ENCODE results near the gene AURKA. TPM values are rescaled to one million over a fixed set of nuclear protein-coding genes. Genes with fewer than 3 reads are reported as not detected.
"Not testable (repeated sequence)": the region's sequence is repeated elsewhere in the genome, so short reads cannot be mapped to it uniquely, and the experiment has no call there.

The AURKA gene
- total RNA-seq, 2 donors from 2014 or later, result 110 to 142 TPM

GRCh38 chr20:56417911-56418310, 25.9 kb upstream of the AURKA start:
- H3K4me1 Mint-ChIP-seq (ENCODE audit: low read depth), result peaks cover 83% of the 10 kb centered on the region
- no peak for DNase-seq
- peaks cover 7 to 12% of the 10 kb centered on the region in 2 donors for H3K36me3 Mint-ChIP-seq (ENCODE audit: insufficient read depth in 2 of 2)
- H3K27ac Mint-ChIP-seq, result peak overlapping the region; percentile 95
- ATAC-seq (replicated peaks in 1 of 2), result no peak
- no peaks in the 10 kb centered on the region for H3K9me3 Mint-ChIP-seq
- peak overlapping the region; percentile 81 to 82 for H3K4me3 Mint-ChIP-seq
- H3K27me3 Mint-ChIP-seq (ENCODE audit: low read depth), result no peaks in the 10 kb centered on the region

- H3K27me3 Mint-ChIP-seq (ENCODE audit: low read depth), result no peaks in the 10 kb centered on the region
- H3K9me3 Mint-ChIP-seq, result peaks cover under 1% of the 10 kb centered on the region in 2 donors
- peaks cover 83% of the 10 kb centered on the region for H3K4me1 Mint-ChIP-seq (ENCODE audit: low read depth)
- H3K36me3 Mint-ChIP-seq (ENCODE audit: insufficient read depth in 2 of 2), result peaks cover 10 to 17% of the 10 kb centered on the region in 2 donors
- no peak for DNase-seq
- no peak for ATAC-seq (replicated peaks in 1 of 2)
- peak overlapping the region; percentile 66 for H3K27ac Mint-ChIP-seq
- peak overlapping the region in 1 of 2 donors; percentile 81 for H3K4me3 Mint-ChIP-seq
Measured at GRCh38 chr20:56417402-56417801, 25.4 kb upstream of the AURKA start.

GRCh38 chr20:56414842-56415765, 23.1 kb upstream of the AURKA start:
- Mint-ChIP-seq H3K27ac (peak overlapping the region; percentile 90), H3K4me3 (peak overlapping the region; percentile 65 to 86), H3K9me3 (peaks cover 1 to 3% of the 10 kb centered on the region in 2 donors), H3K27me3 (ENCODE audit: low read depth) (no peaks in the 10 kb centered on the region), H3K36me3 (ENCODE audit: insufficient read depth in 2 of 2) (peaks cover 14 to 29% of the 10 kb centered on the region in 2 donors), H3K4me1 (ENCODE audit: low read depth) (peaks cover 83% of the 10 kb centered on the region)
- peak; percentile 75 to 79 for DNase-seq
- peak; percentile 82 to 86 for ATAC-seq (replicated peaks in 1 of 2)

GRCh38 chr20:56412949-56413348, 20.9 kb upstream of the AURKA start:
- Mint-ChIP-seq H3K36me3 (ENCODE audit: insufficient read depth in 2 of 2) (peaks cover 14 to 30% of the 10 kb centered on the region in 2 donors), H3K9me3 (peaks cover 1 to 3% of the 10 kb centered on the region in 2 donors), H3K4me3 (peak overlapping the region; percentile 79 to 86), H3K4me1 (ENCODE audit: low read depth) (peaks cover 81% of the 10 kb centered on the region), H3K27me3 (ENCODE audit: low read depth) (no peaks in the 10 kb centered on the region), H3K27ac (peak overlapping the region; percentile 92)
- DNase-seq (no peak), ATAC-seq (replicated peaks in 1 of 2) (no peak)

GRCh38 chr20:56412473-56412790, 20.4 kb upstream of the AURKA start:
- Mint-ChIP-seq H3K4me3 (peak overlapping the region; percentile 79 to 86), H3K27ac (peak overlapping the region; percentile 92), H3K9me3 (peaks cover 1 to 3% of the 10 kb centered on the region in 2 donors), H3K4me1 (ENCODE audit: low read depth) (peaks cover 76% of the 10 kb centered on the region), H3K36me3 (ENCODE audit: insufficient read depth in 2 of 2) (peaks cover 17 to 32% of the 10 kb centered on the region in 2 donors), H3K27me3 (ENCODE audit: low read depth) (no peaks in the 10 kb centered on the region)
- DNase-seq (no peak), ATAC-seq (replicated peaks in 1 of 2) (no peak)

- H3K4me3 Mint-ChIP-seq, result peak within 1 kb of the TSS; percentile 79 to 86
- peaks cover 14 to 34% of the 10 kb centered on the region in 2 donors for H3K36me3 Mint-ChIP-seq (ENCODE audit: insufficient read depth in 2 of 2)
- peak; percentile 18 to 43 for DNase-seq
- ATAC-seq (replicated peaks in 1 of 2), result peak; percentile 26 to 56
- H3K9me3 Mint-ChIP-seq, result peaks cover 1 to 3% of the 10 kb centered on the region in 2 donors
- H3K27ac Mint-ChIP-seq, result peak within 1 kb of the TSS; percentile 92
- peaks cover 71% of the 10 kb centered on the region for H3K4me1 Mint-ChIP-seq (ENCODE audit: low read depth)
- H3K27me3 Mint-ChIP-seq (ENCODE audit: low read depth), result no peaks in the 10 kb centered on the region
Measured at GRCh38 chr20:56411759-56412472, 19.9 kb upstream of the AURKA start, which contains the start of gene CASS4. CASS4 (plus strand) TSS chr20:56412260; CDS start chr20:56412459, 199 bp downstream.

- H3K4me1 Mint-ChIP-seq (ENCODE audit: low read depth), result peaks cover 64% of the 10 kb centered on the region
- H3K4me3 Mint-ChIP-seq, result peak overlapping the region; percentile 79 to 86
- peaks cover 16 to 41% of the 10 kb centered on the region in 2 donors for H3K36me3 Mint-ChIP-seq (ENCODE audit: insufficient read depth in 2 of 2)
- not testable (repeated sequence) for H3K9me3 Mint-ChIP-seq; DNase-seq; ATAC-seq (replicated peaks in 1 of 2); H3K27me3 Mint-ChIP-seq (ENCODE audit: low read depth)
- H3K27ac Mint-ChIP-seq, result peak overlapping the region; percentile 92
Measured at GRCh38 chr20:56411287-56411686, 19.3 kb upstream of the AURKA start.

- ATAC-seq (replicated peaks in 1 of 2) (no peak), DNase-seq (no peak)
- peak overlapping the region; percentile 90 for H3K27ac Mint-ChIP-seq
- peaks cover 1 to 3% of the 10 kb centered on the region in 2 donors for H3K9me3 Mint-ChIP-seq
- peaks cover 20 to 49% of the 10 kb centered on the region in 2 donors for H3K36me3 Mint-ChIP-seq (ENCODE audit: insufficient read depth in 2 of 2)
- H3K4me3 Mint-ChIP-seq, result peak overlapping the region in 1 of 2 donors; percentile 57
- no peaks in the 10 kb centered on the region for H3K27me3 Mint-ChIP-seq (ENCODE audit: low read depth)
- H3K4me1 Mint-ChIP-seq (ENCODE audit: low read depth), result peaks cover 62% of the 10 kb centered on the region
Measured at GRCh38 chr20:56409956-56410355, 17.9 kb upstream of the AURKA start.

- peak overlapping the region; percentile 42 for H3K27ac Mint-ChIP-seq
- H3K9me3 Mint-ChIP-seq, result peaks cover 1 to 3% of the 10 kb centered on the region in 2 donors
- H3K36me3 Mint-ChIP-seq (ENCODE audit: insufficient read depth in 2 of 2), result peaks cover 20 to 51% of the 10 kb centered on the region in 2 donors
- ATAC-seq (replicated peaks in 1 of 2), result no peak
- H3K4me3 Mint-ChIP-seq, result no peak overlapping the region
- no peak for DNase-seq
- peaks cover 57% of the 10 kb centered on the region for H3K4me1 Mint-ChIP-seq (ENCODE audit: low read depth)
- H3K27me3 Mint-ChIP-seq (ENCODE audit: low read depth), result no peaks in the 10 kb centered on the region
Measured at GRCh38 chr20:56409521-56409920, 17.5 kb upstream of the AURKA start.

- H3K36me3 Mint-ChIP-seq (ENCODE audit: insufficient read depth in 2 of 2), result peaks cover 14 to 40% of the 10 kb centered on the region in 2 donors
- no peak overlapping the region for H3K27ac Mint-ChIP-seq
- no peak for DNase-seq
- ATAC-seq (replicated peaks in 1 of 2), result no peak
- H3K4me3 Mint-ChIP-seq, result no peak overlapping the region
- no peaks in the 10 kb centered on the region for H3K27me3 Mint-ChIP-seq (ENCODE audit: low read depth)
- no peaks in the 10 kb centered on the region for H3K9me3 Mint-ChIP-seq
- H3K4me1 Mint-ChIP-seq (ENCODE audit: low read depth), result peaks cover 35% of the 10 kb centered on the region
Measured at GRCh38 chr20:56406910-56407309, 14.9 kb upstream of the AURKA start.

- H3K4me3 Mint-ChIP-seq; DNase-seq; H3K9me3 Mint-ChIP-seq; H3K27ac Mint-ChIP-seq; ATAC-seq (replicated peaks in 1 of 2); H3K27me3 Mint-ChIP-seq (ENCODE audit: low read depth): not testable (repeated sequence)
- Mint-ChIP-seq H3K36me3 (ENCODE audit: insufficient read depth in 2 of 2) (peaks cover 13 to 36% of the 10 kb centered on the region in 2 donors), H3K4me1 (ENCODE audit: low read depth) (peaks cover 23% of the 10 kb centered on the region)
Measured at GRCh38 chr20:56405356-56405755, 13.3 kb upstream of the AURKA start.

GRCh38 chr20:56403465-56403864, 11.4 kb upstream of the AURKA start:
- H3K36me3 Mint-ChIP-seq (ENCODE audit: insufficient read depth in 2 of 2), result peaks cover 18 to 44% of the 10 kb centered on the region in 2 donors
- no peak overlapping the region for H3K4me3 Mint-ChIP-seq
- no peaks in the 10 kb centered on the region for H3K9me3 Mint-ChIP-seq
- no peak for ATAC-seq (replicated peaks in 1 of 2)
- no peak overlapping the region for H3K27ac Mint-ChIP-seq
- H3K27me3 Mint-ChIP-seq (ENCODE audit: low read depth), result no peaks in the 10 kb centered on the region
- peaks cover 15% of the 10 kb centered on the region for H3K4me1 Mint-ChIP-seq (ENCODE audit: low read depth)
- no peak for DNase-seq

Data from activated T-cell treated with anti-CD3 and anti-CD28 coated beads, Interleukin-2, amount 50 U/mL, for 72 hours (primary cell).